ENCODE measurements around the gene JAK3. TPM values are rescaled to one million over a fixed set of nuclear protein-coding genes. Genes with fewer than 3 reads are reported as not detected.
A peak's percentile ranks its signal among the peaks of the same experiment; 100 is the strongest.
"Not testable (repeated sequence)": the region's sequence is repeated elsewhere in the genome, so short reads cannot be mapped to it uniquely, and the experiment has no call there.

Gene JAK3
- total RNA-seq, 2 experiments from 2014 or later: 119 to 122 TPM

DNA sequence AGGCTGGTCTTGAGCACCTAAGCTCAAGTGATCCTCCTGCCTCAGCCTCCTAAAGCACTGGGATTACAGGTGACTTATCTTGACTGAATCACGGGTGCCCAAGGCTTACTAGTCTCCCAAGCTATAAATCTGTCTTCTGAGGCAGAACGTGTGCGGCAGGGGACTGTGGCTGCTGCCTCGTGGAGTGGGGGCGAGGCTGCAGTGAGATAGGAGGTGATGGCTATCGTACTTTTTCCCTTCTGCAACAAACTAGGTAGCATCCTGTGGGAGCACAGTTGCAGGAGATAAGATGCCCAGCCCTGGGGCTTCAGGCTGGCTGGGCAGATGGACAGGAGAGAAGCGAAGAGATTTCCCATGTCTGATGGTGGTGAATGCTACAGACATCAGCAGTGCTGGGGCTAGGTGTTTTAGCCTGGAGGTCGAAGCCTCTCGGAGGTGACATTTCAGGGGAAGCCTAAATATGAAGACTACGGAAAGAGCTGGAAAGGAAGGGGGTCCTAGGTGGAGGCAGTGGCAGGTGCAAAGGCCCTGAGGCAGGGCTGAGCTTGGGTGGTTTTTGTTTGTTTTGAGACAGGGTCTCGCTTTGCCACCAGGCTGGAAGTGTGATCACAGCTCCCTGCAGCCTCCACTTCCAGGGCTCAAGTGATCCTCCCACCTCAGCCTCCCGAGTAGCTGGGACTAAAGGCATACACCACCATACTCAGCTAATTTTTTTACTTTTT lies 45.5 kb downstream of the JAK3 start:
- H3K27ac Mint-ChIP-seq: peak overlapping the region; percentile 14
- no peaks in the 10 kb centered on the region for H3K36me3 Mint-ChIP-seq
- POLR2A ChIA-PET: interaction anchor here (0.5 to 2.3 kb wide), 8 partner anchors 7 to 397 kb away, joined by 3 to 7 read pairs (median 4); partner anchors contain the start of genes B3GNT3, BST2, JAK3 and MAP1S
- H3K4me1 Mint-ChIP-seq: peaks cover 17% of the 10 kb centered on the region
- DNase-seq (no peak), ATAC-seq (ENCODE audit: low read depth) (no peak)
- no peaks in the 10 kb centered on the region for H3K9me3 Mint-ChIP-seq
- H3K4me3 Mint-ChIP-seq: no peak overlapping the region
- H3K27me3 Mint-ChIP-seq: peaks cover 6% of the 10 kb centered on the region

DNA sequence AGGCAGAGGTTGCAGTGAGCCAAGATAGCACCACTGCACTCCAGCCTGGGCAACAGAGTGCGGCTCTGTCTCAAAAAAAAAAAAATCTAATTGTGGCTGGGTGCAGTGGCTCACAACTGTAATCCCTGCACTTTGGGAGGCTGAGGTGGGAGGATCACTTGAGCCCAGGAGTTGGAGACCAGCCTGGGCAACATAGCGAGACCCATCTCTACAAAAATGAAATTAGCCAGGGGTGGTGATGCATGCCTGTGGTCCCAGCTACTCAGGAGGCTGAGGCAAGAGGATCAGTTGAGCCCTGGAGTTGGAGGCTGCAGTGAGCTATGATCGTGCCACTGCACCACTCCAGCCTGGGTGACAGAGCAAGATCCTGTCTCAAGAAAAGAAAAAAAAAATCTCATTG lies 49.2 kb downstream of the JAK3 start:
- Mint-ChIP-seq H3K4me1 (peaks cover 12% of the 10 kb centered on the region), H3K27me3 (peaks cover 20% of the 10 kb centered on the region)
- ATAC-seq (ENCODE audit: low read depth); H3K4me3 Mint-ChIP-seq; POLR2A ChIA-PET; H3K36me3 Mint-ChIP-seq; H3K27ac Mint-ChIP-seq; H3K9me3 Mint-ChIP-seq; DNase-seq: not testable (repeated sequence)

GRCh38 chr19:17797424-17798201 lies 50.2 kb downstream of the JAK3 start:
- no peak overlapping the region for H3K4me3 Mint-ChIP-seq

DNA sequence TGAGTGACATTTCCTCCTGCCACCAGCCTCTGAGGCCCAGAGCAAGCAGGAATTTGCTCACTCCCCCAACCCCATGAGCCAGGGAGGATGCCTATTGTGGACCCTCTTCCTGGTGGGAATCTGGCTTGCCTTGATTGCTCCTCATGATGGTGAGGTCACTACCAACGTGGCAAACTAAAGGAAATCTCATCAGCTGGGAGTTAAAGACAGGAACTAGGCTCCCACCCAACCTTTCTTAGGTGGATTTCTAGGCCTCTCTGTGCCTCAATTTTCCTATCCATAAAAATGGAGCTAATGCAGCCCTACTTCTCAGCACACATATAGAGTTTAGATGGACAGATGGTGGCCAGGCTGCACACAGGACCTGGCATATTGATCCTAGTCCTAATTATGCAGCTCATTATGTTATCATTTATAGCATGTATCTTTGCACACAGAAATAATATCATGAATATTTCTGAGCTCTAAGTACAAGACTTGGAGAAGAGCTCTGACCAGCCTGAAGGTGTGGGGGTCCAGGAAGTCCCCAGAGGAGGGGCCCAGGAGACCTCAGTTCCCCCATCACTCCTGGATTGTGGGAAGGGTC lies 50.9 kb downstream of the JAK3 start:
- H3K27me3 Mint-ChIP-seq: peaks cover 22% of the 10 kb centered on the region

More at GRCh38 chr19:17797424-17798201, 50.2 kb downstream of the JAK3 start:
- no peak overlapping the region for H3K27ac Mint-ChIP-seq
- POLR2A ChIA-PET: no interaction called here
- H3K36me3 Mint-ChIP-seq: no peaks in the 10 kb centered on the region
- peaks cover 5% of the 10 kb centered on the region for H3K4me1 Mint-ChIP-seq
- DNase-seq (no peak), ATAC-seq (ENCODE audit: low read depth) (no peak)
- peaks cover 20% of the 10 kb centered on the region for H3K27me3 Mint-ChIP-seq
- no peaks in the 10 kb centered on the region for H3K9me3 Mint-ChIP-seq

DNA sequence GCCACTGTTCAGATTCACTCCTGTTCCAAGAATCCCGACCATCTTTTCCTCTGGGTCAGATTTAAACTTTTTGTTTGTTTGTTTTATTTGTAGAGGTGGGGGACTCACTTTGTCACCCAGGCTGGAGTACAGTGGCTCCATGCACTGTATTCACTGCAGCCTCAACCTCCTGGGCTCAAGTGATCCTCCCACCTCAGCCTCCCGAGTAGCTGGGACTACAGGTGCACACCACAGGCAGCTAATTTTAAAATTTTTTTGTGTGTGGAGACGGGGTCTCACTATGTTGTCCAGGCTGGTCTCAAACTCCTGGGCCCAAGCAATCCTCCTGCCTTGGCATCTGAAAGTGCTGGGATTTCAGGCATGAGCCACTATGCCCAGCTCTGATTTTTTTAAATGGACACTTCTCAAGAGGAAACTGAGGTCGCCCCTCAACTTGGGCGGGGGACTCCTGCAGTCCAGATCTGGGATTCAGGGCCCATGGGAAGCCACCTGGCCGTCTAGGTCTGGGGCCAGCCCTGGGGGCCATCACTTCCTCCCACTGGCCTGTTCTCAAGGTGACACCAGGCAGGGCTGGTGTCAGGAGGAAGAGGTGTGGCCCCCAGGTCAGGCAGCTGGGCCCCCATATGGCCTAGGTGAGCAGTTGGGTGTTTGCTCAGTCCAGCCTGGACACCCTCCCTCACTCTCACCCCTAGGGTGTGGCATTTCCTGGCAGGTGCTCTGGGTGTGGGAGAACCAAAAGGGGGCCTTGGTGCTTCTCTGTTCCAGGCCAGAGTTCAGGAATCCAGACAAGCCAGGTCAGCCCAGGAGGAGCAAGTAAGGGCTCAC lies 51.6 kb downstream of the JAK3 start:
- Mint-ChIP-seq H3K27me3 (peaks cover 22% of the 10 kb centered on the region), H3K36me3 (no peaks in the 10 kb centered on the region), H3K4me1 (peaks cover 8% of the 10 kb centered on the region), H3K27ac (no peak overlapping the region), H3K4me3 (no peak overlapping the region), H3K9me3 (no peaks in the 10 kb centered on the region)
- ATAC-seq (ENCODE audit: low read depth) (peak; percentile 37), DNase-seq (no peak)
- POLR2A ChIA-PET: interaction anchor here (2.1 kb wide), 1 partner anchor 63 kb away, joined by 6 read pairs; the partner anchor contains the start of gene RPL18A

More for the DNA sequence above, 50.9 kb downstream of the JAK3 start:
- Mint-ChIP-seq H3K4me3 (no peak overlapping the region), H3K36me3 (no peaks in the 10 kb centered on the region), H3K4me1 (peaks cover 3% of the 10 kb centered on the region), H3K27ac (no peak overlapping the region), H3K9me3 (no peaks in the 10 kb centered on the region)
- POLR2A ChIA-PET: no interaction called here
- no peak for DNase-seq
- ATAC-seq (ENCODE audit: low read depth): no peak

- H3K4me3 Mint-ChIP-seq: peak overlapping the region; percentile 28
- no peaks in the 10 kb centered on the region for H3K36me3 Mint-ChIP-seq
- no peak overlapping the region for H3K27ac Mint-ChIP-seq
- POLR2A ChIA-PET: interaction anchor here (0.5 to 2.1 kb wide), 4 partner anchors 8 to 64 kb away, joined by 3 to 6 read pairs (median 4); partner anchors contain the start of gene RPL18A
- ATAC-seq (ENCODE audit: low read depth) (no peak), DNase-seq (no peak)
- peaks cover 8% of the 10 kb centered on the region for H3K4me1 Mint-ChIP-seq
- peaks cover 22% of the 10 kb centered on the region for H3K27me3 Mint-ChIP-seq
- H3K9me3 Mint-ChIP-seq: no peaks in the 10 kb centered on the region
Observed at GRCh38 chr19:17795495-17795856, 52.3 kb downstream of the JAK3 start.

DNA sequence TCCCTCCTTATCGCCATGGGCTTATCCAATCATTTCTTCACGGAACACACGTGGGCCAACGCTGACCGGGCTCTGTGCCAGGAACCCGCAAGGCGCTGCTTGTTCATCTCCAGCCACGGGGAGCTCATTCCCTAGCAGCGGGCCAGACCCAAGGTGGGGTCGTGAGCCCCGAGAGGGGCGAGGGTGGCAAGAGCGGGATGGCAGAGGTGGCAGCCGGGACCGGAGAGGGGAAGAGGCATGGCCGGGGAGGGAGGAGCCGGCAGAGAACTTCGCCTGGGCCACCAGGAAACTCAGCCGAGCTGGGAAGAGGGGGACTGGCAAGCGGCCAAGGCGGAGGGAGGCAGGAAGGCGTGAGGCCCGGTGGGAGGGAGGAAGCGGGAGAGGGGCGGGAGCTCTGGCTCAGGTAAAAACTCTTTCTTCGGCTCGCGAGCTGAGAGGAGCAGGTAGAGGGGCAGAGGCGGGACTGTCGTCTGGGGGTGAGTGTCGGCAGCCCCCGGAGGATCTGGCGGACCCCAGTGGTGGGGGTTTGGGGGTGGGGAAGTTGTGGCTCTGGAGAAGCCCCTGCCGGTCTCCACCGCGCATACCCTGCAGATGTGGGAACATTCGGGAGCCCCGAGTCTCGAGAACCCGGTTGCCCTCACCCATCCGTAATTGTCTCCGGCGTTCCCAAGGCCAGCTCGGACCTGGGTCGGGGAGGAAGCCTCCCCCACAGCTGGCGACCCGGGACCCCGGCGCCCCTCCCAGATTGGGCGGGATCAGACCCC lies 52.9 kb downstream of the JAK3 start, which contains the start of gene B3GNT3:
Gene B3GNT3 (plus strand): TSS at position 408 of the 764 bp plus-strand sequence. CDS start 12,670 bp downstream, outside the sequence.
- Mint-ChIP-seq H3K36me3 (no peaks in the 10 kb centered on the region), H3K4me3 (peak within 1 kb of the TSS; percentile 50), H3K27me3 (peaks cover 22% of the 10 kb centered on the region), H3K27ac (no peak within 1 kb of the TSS), H3K4me1 (peaks cover 8% of the 10 kb centered on the region), H3K9me3 (no peaks in the 10 kb centered on the region)
- POLR2A ChIA-PET: interaction anchor here (0.5 to 2.1 kb wide), 5 partner anchors 9 to 64 kb away, joined by 3 to 6 read pairs (median 5); partner anchors contain the start of gene RPL18A
- DNase-seq (peak; percentile 43), ATAC-seq (ENCODE audit: low read depth) (no peak)

DNA sequence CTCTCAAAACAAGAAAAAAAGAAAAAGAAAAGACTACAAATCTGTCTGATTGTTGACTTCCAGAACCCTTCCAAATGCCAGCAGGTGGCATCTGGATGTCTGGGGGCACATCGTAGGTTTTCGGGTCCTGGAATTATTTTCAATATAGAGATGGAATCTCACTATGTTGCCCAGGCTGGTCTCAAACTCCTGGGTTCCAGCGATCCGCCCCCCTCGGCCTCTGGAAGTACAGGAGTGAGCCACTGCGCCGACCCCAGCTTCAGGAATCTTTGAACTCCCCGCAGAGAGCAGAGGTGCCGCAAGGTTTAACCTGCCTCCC lies 53.4 kb downstream of the JAK3 start:
- H3K27me3 Mint-ChIP-seq: peaks cover 22% of the 10 kb centered on the region
- H3K4me1 Mint-ChIP-seq: peaks cover 8% of the 10 kb centered on the region
- no peaks in the 10 kb centered on the region for H3K36me3 Mint-ChIP-seq
- ATAC-seq (ENCODE audit: low read depth): no peak
- POLR2A ChIA-PET: interaction anchor here (0.6 to 2.1 kb wide), 4 partner anchors 9 to 65 kb away, joined by 3 to 6 read pairs (median 6); partner anchors contain the start of gene RPL18A
- H3K4me3 Mint-ChIP-seq: peak overlapping the region; percentile 50
- no peak for DNase-seq
- no peaks in the 10 kb centered on the region for H3K9me3 Mint-ChIP-seq
- no peak overlapping the region for H3K27ac Mint-ChIP-seq

- POLR2A ChIA-PET: no interaction called here
- Mint-ChIP-seq H3K27ac (no peak overlapping the region), H3K4me1 (peaks cover 14% of the 10 kb centered on the region), H3K36me3 (peaks cover 12% of the 10 kb centered on the region), H3K4me3 (no peak overlapping the region), H3K27me3 (peaks cover 16% of the 10 kb centered on the region), H3K9me3 (no peaks in the 10 kb centered on the region)
- ATAC-seq (ENCODE audit: low read depth) (no peak), DNase-seq (no peak)
Observed at GRCh38 chr19:17790059-17790780, 57.6 kb downstream of the JAK3 start.

DNA sequence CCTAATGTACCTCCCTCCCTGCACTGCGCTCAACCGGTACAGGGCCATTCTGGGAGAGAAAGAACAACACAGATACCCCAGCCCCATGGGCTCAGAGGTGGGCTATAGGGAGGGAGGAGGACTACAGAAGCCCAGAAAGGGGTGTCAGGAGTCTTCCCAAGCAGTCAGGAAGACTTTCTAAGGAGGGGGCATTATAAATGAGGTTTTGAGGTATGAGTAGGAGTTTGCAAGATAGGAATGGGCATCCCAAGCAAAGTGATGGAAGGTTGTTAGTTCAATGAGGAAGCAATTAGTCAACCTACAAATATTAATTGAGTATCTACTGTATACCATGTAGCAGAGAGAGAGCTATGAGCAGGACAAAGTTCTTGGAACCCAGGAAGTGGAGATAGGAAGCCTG lies 59.1 kb downstream of the JAK3 start:
- DNase-seq: no peak
- peak overlapping the region; percentile 41 for H3K27ac Mint-ChIP-seq
- H3K9me3 Mint-ChIP-seq: no peaks in the 10 kb centered on the region
- POLR2A ChIA-PET: no interaction called here
- H3K4me3 Mint-ChIP-seq: no peak overlapping the region
- peaks cover 19% of the 10 kb centered on the region for H3K4me1 Mint-ChIP-seq
- ATAC-seq (ENCODE audit: low read depth): no peak
- peaks cover 2% of the 10 kb centered on the region for H3K27me3 Mint-ChIP-seq
- H3K36me3 Mint-ChIP-seq: peaks cover 17% of the 10 kb centered on the region

DNA sequence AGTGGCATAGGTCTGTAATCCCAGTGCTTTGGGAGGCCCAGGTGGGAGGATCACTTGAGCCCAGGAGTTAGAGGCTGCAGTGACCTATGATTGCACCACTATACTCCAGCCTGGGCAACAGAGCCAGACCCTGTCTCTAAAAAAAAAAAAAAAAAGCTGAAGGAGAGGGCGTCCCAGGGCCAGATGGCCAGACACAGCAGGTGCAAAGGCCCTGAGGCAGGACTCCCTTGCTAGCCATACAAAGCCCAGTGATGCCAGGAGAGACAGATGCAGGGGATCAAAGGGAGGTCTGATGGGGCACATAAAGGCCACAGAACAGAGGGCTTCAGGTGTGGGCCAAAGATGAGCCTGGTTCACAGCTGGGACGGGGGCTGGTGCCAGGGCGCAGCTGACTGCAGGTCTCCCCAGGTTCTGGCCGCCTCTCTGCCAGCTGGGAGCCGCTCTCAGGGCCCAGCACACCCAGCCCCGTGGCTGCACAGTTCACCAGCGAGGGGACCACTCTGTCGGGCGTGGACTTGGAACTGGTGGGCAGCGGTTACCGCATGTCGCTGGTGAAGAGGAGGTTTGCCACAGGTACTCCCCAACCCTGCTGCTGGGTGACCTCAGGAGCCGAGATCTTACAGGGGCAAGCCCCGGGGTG lies 60.4 kb downstream of the JAK3 start:
- H3K4me1 Mint-ChIP-seq: peaks cover 19% of the 10 kb centered on the region
- H3K9me3 Mint-ChIP-seq: no peaks in the 10 kb centered on the region
- H3K36me3 Mint-ChIP-seq: peaks cover 19% of the 10 kb centered on the region
- no peaks in the 10 kb centered on the region for H3K27me3 Mint-ChIP-seq
- ATAC-seq (ENCODE audit: low read depth) (no peak), DNase-seq (no peak)
- POLR2A ChIA-PET: no interaction called here
- no peak overlapping the region for H3K4me3 Mint-ChIP-seq
- H3K27ac Mint-ChIP-seq: no peak overlapping the region
